LNCaP clone FGC (cell line): ENCODE measurements around the gene COL5A3.

Experiments used
- DNase-seq: peaks from one replicate; pipeline ENCODE4 v3.0.0-alpha.2; 2011; ENCODE audit warnings: low read depth
- H3K4me3 ChIP-seq: 2 replicates; pipeline ENCODE4 v1.5.1; 2011; ENCODE audit warnings: mild to moderate bottlenecking, low read depth, low read length, control low read depth
- CTCF ChIP-seq: IDR thresholded peaks from 2 replicates; pipeline ENCODE4 v1.5.1; 2012; ENCODE audit warnings: mild to moderate bottlenecking; ENCODE audit not compliant: control insufficient read depth, insufficient read depth; ENCODE audit errors: extremely low read depth

Gene COL5A3

DNA sequence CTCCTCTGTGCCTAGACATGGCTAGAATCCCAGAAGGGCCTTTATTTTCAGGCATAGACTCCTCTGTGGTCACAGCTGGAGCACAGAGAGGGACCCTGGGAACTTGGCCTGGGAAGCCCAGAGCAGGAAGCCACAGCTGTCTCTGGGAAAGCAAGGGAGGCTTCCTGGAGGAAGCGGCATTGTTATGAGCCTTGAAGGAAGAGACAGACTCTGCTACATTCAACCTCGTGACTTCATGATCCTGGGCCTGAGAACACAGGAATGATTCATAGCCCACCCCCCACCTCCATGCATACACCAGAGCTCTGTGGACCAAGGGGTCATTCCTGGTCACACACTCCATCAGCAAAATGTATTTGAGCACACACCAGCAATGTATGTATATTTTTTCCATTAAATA lies 11.6 kb upstream of the COL5A3 start:
- TF ChIP-seq CTCF, result no peak
- DNase-seq, result no peak
- no peak overlapping the region for H3K4me3 ChIP-seq

GRCh38 chr19:10021446-10021845 lies 11.1 kb upstream of the COL5A3 start:
- no peak for TF ChIP-seq CTCF
- no peak for DNase-seq
- no peak overlapping the region for H3K4me3 ChIP-seq

DNA sequence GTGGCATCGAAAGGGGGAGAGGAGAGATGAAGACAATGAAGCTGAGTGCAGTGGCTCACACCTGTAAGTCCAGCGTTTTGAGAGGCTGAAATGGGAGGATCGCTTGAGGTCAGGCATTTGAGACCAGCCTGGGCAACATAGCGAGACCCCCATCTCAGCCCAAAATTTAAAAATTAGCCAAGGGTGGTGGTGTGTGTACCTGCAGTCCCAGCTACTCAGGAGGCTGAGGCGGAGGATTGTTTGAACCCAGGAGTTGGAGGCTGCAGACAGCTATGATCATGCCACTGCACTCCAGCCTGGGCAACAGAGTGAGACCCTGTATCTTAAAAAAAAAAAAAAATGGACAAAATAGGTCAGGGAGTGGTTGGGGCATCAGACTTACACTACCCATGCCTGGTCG lies 10.5 kb upstream of the COL5A3 start:
- no peak for DNase-seq
- no peak overlapping the region for H3K4me3 ChIP-seq
- TF ChIP-seq CTCF, result no peak

DNA sequence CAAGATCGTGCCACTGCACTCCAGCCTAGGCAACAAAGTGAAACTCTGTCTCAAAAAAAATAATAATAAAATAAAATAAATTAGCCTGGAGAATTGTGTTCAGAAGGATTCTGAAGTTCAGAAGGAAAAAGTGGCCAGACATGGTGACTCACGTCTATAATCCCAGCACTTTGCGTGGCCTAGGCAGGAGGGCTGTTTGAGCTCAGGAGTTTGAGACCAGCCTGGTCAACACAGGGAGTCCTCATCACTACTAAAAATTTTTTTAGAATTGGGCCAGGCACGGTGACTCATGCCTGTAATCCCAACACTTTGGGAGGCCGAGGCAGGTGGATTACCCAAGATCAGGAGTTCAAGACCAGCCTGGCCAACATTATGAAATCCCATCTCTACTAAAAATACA lies 8.9 kb upstream of the COL5A3 start:
- H3K4me3 ChIP-seq, result no peak overlapping the region
- DNase-seq, result no peak
- TF ChIP-seq CTCF, result no peak

DNA sequence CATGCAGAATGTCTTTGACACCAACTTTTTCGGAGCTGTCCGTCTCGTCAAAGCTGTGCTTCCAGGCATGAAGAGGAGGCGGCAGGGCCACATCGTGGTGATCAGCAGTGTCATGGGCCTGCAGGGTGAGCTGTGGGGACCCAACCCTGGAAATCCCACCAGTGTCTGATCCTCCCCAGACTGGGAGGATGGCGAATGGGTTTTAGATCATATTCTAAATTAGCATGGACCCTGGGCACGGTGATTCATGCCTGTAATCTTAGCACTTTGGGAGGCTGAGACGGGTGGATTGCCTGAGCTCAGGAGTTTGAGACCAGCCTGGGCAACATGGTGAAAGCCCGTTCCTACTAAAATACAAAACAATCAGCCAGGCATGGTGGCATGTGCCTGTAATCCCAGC lies 8.5 kb upstream of the COL5A3 start:
- no peak for DNase-seq
- no peak for TF ChIP-seq CTCF

DNA sequence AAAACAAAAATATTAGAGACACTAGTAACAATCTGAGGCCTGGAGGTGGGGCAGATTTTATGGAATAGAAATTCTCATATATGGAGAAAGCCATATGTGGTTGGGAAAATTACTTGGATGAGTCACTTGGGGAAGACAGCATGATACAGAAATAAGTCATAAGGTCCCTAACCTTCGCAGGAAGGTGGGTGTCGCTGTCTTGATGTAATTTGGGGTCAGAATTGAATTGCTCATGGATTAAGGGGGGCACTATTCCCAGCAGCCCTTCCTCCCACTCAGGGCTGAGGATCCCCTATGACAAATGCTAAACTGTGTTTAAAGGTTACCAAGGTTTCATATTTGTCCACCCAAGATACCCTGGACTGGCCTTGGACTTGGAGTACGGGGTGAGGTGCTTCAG lies 8.0 kb upstream of the COL5A3 start:
- no peak overlapping the region for H3K4me3 ChIP-seq
- TF ChIP-seq CTCF, result no peak
- DNase-seq, result no peak

More for the DNA sequence above, 8.5 kb upstream of the COL5A3 start:
- H3K4me3 ChIP-seq, result no peak overlapping the region

DNA sequence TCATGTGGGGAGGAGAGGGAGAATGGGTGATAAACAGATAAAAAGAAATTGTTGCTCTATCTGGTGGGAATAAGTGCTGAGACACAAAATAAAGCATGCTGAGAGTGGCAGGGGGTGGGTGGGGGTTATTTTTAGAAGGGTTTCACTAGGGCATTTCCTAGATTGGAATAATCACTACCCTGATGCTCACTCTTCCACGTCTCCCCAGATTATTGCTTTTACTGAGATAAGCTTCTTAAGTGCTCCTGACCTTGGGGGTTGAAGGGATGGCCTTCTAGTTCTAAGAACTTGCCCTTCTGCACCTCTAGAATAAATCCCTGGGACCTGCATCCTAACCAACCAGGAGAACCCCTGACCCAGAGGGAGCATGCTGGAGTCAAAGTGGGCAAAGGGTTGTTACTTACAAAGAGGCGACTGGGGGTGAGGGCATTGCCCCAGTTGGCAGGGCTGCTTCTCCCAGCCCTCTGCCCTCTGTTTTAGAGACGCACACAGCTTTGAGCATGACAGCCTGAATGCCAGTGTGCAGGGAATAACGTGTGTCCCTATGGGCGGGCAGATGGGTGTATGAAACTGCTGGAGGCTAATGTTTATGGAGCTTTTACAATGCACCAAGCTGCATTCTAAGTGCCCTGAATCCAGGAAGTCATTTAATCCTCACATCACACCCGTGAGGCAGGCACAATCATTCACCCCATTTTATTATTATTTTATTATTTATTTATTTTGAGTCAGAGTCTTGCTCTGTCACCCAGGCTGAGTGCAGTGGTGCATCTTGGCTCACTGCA lies 3.7 kb upstream of the COL5A3 start:
- no peak for TF ChIP-seq CTCF

More for the DNA sequence above, 3.7 kb upstream of the COL5A3 start:
- DNase-seq, result no peak
- H3K4me3 ChIP-seq, result no peak overlapping the region
